GM10847 (cell line): ENCODE data around the gene TTLL7.

Experiments used
- POLR2A ChIP-seq: IDR thresholded peaks from 2 replicates; pipeline ENCODE4 v1.6.1; 2011; ENCODE audit not compliant: insufficient read length; ENCODE audit errors: extremely low read depth

TTLL7 gene

DNA sequence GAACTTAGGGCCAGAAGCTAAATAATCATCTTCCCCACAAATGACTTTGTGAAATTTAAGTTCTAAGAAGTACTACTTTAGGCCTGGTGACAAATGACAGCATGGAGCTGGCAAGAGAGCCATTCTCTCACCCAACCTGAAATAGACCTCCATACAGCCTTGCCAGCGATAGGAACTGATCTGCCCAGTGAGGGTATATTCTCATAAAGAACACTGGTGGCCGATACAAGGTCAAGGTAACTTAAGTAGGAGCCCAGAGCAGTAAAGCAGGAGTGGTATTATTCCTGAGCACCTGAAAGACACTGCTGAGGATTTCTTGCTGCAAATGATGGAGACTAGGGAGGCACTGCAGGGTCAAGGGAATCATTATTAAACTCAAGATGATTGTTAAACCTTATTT is 2.6 kb upstream of the TTLL7 start:
- no peak for TF ChIP-seq POLR2A

- TF ChIP-seq POLR2A, result no peak
Observed at GRCh38 chr1:84000954-84001495, 2.1 kb upstream of the TTLL7 start.

DNA sequence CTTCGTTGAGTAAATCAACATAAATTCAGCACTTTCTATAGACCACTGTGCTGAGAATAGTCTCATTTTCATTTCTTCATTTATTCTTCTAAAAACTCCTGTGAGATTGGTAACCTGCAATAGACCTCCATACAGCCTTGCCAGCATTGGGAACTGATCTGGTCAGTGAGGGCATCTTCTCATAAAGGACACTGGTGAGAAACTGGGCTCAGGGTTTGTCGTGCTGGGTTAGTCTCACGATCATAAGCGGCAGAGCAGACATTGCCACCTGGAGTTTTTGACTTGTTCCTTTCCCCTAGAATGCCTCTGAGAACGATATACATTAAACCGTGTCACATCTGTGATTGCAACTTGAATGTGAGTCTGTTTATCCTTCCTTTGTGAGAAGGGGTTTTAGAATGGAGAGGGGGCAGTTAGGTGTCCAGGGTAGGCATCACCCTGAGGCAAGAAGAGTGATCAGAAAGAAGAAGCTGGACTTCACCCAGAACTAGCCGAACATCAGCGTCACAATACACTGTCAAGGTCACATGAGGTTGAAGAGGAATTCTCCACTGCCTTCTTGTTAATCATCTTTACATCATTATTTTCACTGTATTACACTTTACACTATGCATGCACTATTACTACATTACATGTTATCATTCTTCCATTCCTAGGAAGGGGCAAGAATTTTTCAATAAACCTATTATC is 1.4 kb upstream of the TTLL7 start:
- no peak for TF ChIP-seq POLR2A

DNA sequence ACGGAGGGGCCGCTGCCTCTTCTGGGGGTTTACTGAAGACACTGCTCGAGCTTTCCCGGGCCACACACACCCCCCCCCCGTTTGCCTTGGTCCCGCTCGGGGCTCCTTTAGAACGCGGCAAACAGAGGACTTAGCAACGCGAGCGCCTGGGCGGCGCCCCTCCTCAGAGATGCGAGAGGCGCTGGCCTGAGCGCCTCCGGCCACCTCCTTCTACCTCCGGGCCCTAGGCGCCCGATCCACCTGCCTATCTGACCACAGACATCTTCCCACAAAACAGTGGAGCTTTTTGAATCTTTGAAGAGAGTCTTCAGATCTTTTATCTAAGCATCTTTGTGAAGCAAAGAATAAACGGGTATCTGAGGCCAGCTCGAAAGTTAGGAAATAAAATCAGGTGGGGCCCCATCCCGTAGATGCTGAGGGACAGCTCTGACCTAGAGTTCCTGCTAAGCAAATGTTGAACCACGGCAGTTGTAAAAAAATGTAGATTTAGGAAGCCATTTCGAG is 436 bp upstream of the TTLL7 start:
- TF ChIP-seq POLR2A, result no peak

DNA sequence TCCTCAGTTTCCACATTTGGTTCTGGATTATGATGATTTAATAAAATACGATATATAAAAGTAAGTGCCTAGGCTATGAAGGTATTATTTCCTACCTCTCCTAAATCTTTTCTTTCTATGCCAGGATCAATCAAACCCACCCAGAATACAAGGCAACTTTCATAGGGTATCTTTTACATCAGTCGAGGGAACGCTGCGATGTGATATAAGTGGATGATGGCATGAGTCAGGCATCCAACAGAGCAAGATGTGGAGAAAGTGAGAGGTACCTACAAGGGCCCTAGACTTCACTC is 781 bp downstream of the TTLL7 start:
- TF ChIP-seq POLR2A, result no peak

DNA sequence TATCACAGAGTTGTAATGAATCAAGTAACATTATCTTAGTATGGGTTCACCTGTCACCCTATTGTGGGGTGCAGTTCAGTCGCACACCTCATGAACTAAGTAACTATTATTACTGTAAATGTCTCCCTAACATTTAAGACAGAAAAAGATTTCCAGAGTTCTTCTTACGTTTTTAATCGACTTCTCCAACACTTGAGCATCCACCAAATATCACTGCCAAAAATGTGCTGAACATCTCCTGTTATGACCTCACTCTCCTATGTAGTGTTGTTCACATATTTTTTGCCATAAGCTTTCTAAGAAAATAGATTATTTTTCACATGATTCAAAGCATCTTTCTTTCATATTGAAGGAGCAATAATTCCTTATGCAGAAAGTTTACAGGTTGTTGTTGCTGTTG is 1.3 kb downstream of the TTLL7 start:
- no peak for TF ChIP-seq POLR2A

DNA sequence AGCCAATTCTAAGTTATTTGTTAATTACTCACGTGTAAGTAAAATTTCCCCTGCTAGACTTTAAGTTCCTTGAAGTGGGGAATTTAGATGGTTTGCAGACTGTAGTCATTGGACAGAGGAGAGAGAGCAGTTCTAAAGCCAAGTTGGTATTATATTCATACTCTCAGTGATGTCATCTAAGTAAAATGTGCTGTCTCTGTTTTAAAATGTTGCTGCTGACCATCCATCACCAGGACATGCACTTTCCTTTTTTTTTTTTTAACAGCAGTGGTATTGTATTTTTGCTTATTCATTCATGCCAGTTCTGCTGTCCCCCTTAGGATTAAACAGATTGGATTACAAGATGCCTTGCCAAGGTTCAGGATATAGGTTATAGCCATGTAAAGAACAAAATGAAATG is 2.3 kb downstream of the TTLL7 start:
- no peak for TF ChIP-seq POLR2A

- no peak for TF ChIP-seq POLR2A
Observed at GRCh38 chr1:83996191-83996590, 2.7 kb downstream of the TTLL7 start.

- TF ChIP-seq POLR2A, result no peak
Observed at GRCh38 chr1:83995649-83996048, 3.3 kb downstream of the TTLL7 start.

GRCh38 chr1:83994111-83994510 is 4.8 kb downstream of the TTLL7 start:
- TF ChIP-seq POLR2A, result no peak

GRCh38 chr1:83990734-83991133 is 8.2 kb downstream of the TTLL7 start:
- no peak for TF ChIP-seq POLR2A

GRCh38 chr1:83985048-83985447 is 13.9 kb downstream of the TTLL7 start:
- no peak for TF ChIP-seq POLR2A

- TF ChIP-seq POLR2A, result no peak
Observed at GRCh38 chr1:83978056-83978455, 20.9 kb downstream of the TTLL7 start.

DNA sequence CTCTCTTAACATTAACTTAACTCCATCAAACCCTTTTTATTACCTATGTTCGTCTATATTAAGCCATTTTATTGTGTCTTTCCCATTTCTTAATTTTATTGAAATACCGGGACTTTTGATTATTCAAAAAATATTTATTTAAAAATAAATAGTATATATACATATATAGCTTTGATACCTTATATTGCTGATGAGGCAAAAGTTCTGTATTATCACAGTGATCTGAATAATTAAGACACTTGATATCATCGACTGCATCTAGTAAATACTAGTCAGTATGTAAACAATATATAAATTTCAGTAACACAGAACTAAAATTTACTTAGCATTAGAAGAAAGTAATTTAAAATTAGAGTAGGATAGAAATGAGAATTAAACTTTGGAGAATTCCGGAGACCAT is 22.0 kb downstream of the TTLL7 start:
- TF ChIP-seq POLR2A, result no peak

DNA sequence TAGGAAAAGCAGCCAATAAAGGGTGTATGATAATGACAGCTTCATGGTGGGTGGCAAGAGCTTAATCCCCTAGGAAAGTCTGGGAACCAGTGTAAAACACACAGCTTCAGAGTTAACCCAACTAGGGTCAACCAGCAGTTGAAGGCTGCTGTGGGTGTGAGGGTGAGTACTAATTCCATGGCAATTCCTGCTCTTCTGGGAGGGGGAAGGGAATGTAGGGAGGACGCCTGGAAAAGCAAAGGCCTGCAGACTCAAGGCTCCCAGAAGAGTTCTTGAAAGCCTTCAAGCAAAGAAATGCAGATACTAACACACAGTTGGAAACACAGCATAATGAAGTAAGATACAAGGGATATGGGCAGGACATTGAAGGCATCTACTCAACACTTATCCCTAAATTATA is 28.1 kb downstream of the TTLL7 start:
- TF ChIP-seq POLR2A, result no peak

DNA sequence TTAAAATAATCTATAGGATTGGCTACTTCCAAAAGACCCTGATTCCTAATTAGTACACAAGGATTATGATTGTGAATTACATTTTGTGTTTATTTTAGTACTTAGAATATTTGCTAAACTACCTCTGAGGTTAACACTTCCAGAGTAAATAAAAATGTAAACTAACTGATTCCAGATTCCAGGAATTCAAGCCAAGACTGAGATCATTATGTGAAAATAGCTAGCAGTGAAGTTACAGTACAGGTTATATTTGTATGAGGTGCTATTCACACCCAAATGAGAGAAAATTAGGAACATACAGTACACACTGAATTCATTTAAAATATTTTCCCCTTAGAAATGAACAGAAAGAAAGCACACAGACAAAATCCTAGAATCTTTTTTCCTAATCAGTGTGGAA is 28.8 kb downstream of the TTLL7 start:
- no peak for TF ChIP-seq POLR2A

DNA sequence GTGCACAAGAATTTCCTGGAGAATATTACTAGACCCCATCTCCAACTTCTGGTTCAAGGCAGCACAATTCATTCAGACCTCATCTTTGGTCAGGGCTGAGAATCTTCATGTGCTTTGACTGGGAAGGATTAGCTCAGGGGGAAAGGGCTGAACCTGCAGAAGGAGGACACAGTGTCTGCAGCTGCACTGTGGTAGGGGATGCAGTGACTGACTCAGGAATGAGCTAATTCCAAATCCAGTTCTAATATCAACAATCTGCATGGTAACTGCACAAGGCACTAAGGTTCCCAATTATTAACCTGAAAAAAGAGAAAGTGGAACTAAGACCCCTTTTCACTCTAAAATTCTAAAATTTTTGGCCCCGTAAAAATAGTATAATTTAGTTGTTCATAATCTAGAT is 31.6 kb downstream of the TTLL7 start:
- no peak for TF ChIP-seq POLR2A
